GM19193 (cell line): ENCODE data around the gene VAV1.

ENCODE experiments used
- POLR2A ChIP-seq: IDR thresholded peaks from 4 replicates; pipeline ENCODE4 v1.6.1; 2011; ENCODE audit not compliant: insufficient read depth, insufficient read length; ENCODE audit errors: extremely low read depth

VAV1 gene

DNA sequence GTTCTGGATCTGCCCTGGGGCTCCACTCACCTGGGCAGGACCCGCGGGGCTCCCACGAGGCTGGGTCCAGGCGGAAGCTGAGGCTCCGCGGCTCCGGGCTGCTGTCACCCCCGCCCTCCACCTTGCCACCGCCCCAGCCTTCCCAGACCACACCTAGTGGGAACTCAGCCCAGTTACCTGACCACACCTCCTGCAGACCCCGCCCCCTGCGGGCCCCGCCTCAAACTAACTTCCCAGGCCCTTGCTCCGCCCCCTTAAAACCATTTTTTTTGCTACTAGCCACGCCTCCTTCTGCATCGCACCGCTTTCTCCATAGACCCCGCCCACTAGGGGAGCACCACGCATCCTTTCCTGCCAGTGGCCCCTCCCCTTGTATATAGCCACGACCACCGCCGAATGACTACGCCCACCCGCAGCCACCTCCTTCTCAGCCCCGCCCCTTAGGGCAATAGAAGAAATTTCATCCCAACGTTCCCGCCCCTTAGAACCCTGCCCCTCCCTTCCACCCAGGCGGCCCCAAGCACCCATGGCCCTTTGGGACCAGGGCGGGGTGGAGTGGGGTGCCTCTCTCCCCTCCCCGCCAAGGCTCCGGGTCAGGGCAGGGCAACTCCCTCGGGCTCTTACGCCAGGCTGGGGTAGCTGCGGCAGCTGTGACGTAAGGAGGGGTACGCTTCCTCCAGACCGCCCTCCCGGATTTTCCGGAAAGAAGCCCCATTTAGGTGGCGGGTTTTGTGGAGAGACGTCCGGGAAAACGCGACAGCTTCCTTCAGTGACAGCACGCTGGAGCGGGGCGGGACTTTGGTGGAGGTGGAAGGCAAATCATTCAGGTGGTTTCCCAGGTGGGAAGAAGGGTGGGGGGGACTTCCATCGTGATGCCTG is 4.9 kb upstream of the VAV1 start, which contains the start of gene SH2D3A:
Gene SH2D3A (minus strand): TSS at position 79 of the 879 bp plus-strand sequence. CDS start 3,687 bp downstream, outside the sequence.
- TF ChIP-seq POLR2A: peak; percentile 53

DNA sequence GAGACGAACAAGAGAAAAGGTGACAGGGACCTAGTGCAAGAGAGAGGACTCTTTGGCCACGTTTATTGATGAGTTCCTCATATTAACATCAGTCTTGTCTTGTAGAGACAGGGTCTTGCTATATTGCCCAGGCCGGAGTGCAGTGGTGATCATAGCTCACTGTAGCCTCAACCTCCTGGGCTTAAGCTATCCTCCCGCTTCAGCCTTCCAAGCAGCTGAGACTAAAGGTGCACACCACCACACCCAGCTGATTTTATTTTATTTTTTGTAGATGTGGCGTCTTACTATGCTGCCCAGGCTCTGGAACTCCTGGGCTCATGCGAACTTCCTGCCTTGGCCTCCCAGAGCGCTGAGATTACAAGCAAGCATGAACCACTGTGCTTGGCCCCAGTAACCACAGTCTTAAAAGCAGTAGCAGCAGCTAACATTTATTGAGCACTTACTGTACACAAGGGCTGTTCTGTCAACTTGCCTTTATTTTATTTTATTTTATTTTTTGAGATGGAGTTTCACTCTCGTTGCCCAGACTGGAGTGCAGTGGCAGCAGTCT is 4.2 kb upstream of the VAV1 start:
- TF ChIP-seq POLR2A: no peak

DNA sequence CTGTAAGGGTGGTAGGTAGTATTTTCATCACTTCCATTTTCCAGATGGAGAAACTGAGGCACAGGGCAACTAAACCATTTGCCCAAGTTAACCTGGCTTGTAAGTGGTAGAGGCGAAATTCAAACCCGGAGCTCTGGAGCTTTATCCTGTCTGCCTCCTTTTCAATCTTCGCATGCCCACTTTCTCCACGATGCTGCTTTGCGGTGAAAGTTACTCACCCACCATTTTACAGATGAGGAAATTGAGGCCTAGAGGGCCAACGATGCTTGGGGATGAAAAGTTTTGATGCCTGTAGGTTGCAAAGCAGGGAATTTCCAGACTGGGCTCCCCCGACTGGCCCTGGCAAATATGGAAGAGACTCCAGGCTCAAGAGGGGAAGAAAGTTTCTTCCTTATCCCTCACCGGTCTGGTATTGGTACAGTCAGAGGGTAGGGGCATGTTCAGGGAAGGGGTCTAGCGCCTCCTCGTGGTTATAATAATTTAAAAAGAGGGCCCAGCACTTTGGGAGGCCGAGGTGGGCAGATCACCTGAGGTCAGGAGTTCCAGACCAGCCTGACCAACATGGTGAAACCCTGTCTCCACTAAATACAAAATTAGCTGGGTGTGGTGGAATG is 3.4 kb upstream of the VAV1 start:
- TF ChIP-seq POLR2A: no peak

GRCh38 chr19:6772866-6773322 is 386 bp downstream of the VAV1 start:
- TF ChIP-seq POLR2A: no peak

DNA sequence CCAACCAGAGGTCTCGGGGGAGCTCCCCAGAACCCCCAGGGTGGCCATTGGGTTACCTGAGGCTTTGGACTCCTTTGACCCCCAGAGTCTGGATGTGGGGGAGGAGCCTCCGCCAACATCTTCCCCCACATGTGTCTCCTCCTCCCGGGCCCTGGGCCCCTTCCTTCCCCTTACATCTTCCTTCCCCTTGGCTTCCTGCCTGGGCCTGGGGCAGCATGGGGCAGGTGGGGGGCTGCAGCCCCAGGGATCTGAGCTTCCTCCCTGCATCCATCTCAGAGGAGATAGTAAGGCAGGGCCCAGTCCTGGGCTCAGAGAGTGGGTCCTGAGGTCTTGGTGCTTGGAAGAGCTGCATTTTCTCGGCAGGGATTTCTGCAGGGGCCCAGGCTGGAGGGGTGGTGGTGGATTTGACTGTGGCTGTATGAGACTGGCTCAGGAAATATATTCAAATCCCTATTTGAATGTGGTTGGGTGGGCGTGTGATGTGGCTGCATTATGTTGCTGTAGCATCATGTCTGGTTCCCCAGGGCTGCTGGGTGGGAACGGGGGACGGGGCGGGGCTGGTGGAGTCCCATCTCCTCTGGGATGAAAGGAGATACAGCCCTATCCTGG is 919 bp downstream of the VAV1 start:
- TF ChIP-seq POLR2A: peak; percentile 75

DNA sequence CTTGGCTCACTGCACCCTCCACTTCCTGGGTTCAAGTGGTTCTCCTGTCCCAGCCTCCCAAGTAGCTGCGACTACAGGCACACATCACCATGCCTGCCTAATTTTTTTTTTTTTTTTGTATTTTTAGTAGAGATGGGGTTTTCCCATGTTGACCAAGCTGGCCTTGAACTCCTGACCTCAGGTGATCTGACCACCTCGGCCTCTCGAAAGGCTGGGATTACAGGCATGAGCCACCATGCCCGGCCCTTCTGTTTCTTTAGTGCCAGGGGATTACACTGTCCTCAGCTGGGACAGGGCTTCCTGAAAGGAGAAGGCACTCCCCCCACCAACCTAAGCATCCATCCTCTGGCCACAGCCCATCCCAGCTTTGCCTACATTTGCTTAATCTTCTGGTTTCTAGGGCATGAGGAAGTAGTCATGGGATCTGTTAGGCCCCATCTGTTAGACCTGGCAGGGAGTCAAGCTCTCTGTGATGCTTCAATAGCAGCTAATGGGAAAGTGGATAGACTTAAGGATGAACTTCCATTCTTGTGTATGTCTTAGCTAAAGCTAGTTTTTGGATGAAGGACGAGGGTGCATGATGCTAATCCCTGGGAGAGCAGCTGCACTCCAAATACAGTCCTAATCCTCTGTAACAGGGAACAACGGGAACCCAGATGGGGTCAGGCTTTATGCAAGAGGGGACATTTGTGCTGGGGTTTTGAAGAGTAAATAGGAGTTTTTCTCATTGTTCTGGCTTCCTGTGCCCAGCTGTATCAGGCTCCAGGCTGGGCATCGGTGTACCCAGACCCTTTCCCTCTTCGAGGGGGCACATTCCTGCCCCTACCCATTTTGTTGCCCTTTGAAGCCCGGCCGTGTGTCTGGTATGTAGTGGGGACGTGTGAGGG is 2.6 kb downstream of the VAV1 start:
- TF ChIP-seq POLR2A: no peak

DNA sequence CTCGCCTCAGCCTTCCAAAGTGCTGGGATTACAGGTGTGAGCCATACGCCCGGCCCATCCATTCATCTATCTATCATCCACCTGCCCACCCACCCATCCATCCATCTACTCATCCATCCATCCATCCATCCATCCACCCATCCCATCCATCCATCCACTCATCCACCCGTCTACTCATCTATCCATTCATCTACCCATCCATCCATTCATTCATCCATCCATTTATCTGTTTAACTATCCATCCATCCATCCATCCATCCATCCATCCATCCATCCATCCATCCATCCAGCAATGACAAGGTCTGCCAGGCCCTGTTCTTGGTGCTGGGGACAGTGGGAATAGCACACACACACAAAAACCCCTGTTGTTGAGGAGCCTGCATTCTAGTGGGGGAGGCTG is 4.5 kb downstream of the VAV1 start:
- TF ChIP-seq POLR2A: no peak

- no peak for TF ChIP-seq POLR2A
Observed at GRCh38 chr19:6777434-6777833, 4.9 kb downstream of the VAV1 start.

DNA sequence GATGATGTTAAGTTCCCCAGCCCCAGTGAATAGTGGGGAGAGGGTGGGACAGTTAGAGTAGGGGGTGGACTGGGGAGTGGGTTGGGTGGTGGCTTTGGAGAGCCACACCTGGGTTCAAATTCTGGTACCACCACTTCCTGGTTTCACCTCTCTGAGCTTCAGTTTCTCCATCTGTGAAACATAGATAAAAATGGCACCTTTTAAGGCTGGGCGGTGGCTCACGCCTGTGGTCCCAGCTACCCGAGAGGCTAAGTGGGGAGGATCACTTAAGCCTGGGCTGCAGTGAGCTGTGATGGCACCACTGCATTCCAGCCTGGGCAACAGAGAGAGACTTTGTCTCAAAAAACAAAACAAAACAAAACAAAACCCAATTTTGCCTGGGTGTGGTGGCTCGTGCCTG is 5.9 kb downstream of the VAV1 start:
- no peak for TF ChIP-seq POLR2A

GRCh38 chr19:6779206-6779605 is 6.7 kb downstream of the VAV1 start:
- TF ChIP-seq POLR2A: no peak

- TF ChIP-seq POLR2A: no peak
Observed at GRCh38 chr19:6787393-6787792, 14.9 kb downstream of the VAV1 start.

- TF ChIP-seq POLR2A: no peak
Observed at GRCh38 chr19:6788896-6789295, 16.4 kb downstream of the VAV1 start.

DNA sequence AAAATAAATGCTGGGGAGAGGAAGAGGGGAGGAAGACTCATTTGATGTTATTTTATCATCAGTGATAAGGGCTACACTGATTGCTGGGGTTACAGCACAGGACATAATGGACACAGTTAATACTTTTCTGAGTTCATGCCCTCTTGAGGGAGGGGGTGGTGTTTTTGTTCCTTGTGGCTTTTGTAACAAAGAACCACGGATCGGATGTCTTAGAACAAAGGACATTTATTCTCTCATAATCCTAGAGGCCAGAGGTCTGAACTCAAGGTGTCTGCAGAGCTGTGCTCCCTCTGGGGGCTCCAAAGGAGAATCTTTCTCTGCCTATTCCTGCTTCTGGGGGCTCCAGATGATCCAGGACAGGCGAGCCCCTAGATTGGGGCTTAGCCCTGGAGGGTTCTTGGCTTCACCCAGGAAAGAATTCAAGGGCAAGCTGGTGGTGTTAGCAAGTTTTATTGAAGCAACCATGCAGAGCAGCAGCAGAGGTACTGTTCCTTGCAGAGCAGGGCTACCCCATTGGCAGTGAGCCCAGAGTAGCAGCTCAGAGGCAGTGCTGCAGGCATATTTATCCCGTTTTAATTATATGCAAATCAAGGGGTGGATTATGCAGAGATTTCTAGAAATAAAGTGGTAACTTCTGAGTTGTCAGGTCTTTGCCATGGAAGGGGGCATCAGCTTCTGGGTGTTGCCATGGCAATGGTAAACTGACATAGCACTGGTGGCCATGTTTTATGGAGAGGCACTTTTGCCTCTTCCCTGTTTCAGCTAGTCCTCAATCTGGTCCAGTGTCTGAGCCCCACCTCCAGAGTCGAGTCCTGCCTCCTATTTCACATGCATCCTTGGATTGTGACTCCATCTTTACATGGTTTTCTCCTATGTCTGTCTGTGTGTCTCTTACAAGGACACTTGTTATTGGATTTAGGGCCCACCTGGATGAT is 18.0 kb downstream of the VAV1 start:
- TF ChIP-seq POLR2A: no peak
